GM18867 (cell line): Measurements from ENCODE around the gene RREB1.

Experiments used
- ATAC-seq: cut with Tn5 transposase; IDR thresholded peaks from one replicate; pipeline ENCODE4 v1.9.1; 2021; ENCODE audit warnings: mild to moderate bottlenecking, moderate library complexity; ENCODE audit not compliant: unreplicated experiment

Gene RREB1

DNA sequence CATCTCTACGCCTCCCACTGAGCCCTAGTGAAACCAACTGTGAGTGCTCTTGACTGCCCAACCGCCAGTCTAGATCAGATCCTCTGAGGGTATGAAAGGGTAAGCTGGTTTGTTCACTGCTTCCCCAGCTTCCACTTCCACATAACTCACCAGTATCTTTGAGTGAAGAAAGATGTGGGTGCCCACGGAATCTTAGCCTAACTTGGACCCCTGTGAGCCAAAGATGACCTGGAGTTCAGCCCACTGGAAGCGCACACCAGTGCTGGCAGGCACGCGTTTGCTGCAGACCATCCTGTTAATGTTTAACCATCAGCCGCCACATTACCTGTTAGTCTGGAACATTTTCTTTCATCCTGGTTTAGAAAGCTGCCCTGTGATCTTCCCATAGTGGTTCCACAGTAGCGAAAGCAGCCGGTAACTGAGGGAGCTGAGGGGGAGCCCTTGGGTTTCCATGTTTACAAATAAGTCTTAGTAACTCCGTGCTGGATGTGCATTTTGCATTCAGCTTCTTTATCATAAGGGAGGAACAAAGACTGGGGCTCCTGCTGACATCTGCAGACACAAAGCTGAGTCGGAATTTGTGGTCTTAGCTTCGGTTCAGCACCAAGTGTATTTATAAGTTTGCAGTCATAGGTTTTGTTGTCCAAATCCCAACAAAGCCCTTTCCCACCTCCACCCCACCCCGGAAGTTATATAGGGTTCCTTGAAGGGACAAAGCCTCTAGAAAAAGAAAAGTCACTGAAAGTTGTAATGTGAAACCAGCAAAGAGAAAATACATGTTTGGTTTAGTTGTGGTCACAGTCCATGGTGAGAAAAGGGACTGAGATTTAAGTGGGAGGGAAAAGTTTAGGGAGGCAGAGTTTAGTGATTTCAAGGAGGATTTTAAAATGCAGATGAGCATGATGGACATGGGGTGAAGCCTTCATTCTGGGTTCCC, 134.2 kb downstream of the RREB1 start:
- ATAC-seq = no peak

DNA sequence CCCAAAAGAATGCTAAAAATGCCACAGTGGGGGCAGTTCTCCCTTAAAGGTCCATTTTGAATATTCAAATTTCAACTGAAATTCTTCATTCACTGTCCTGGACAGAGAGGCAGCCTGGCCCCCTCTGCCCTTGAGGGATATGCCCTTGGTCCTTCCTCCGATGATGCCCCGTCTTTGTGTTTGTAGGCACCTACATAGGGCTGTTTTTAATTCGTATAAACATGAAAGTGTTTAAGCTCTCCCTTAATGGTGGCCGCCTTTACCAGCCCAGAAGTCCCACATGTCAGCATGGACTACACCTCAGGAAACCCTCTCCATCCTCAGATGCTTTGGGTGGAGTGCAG, 135.0 kb downstream of the RREB1 start:
- ATAC-seq = no peak

DNA sequence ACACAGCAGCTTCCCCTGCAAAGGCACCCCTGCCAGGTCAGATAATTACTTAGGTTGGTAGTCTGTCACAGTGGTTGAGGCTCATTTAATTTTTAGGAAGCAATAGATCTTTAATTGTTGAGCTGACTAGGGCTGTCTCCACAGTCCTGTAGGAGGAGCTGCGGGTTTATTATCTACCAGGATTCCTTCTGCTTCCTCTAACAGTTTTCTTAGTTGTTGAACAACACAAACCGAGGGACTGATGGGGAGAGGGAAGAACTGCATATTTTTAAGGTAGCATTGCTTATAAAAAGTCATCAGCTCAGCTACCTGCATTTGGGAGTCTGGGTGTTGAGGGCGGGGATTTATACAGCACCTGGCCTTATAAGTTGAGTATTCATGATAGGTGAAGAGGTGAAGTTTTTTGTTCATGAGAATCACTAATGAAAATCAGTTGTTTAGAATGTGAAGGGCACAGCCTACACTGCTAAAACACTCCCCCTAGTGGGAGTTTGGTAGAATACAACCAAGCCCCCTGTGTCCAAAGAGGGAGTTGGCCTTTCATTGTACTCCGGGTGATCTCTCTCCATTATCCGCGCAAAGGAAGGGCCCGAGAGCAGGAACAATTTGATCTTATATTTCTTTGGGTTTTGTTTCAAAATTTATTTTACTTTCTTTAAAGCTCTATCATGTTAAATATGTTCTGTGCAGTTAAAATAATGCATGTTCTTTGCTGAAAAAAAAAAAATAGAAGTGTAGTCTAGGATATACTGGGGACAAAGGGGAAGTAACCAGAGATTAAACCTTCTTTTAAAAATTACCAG, 135.6 kb downstream of the RREB1 start:
- peak; percentile 60 for ATAC-seq

DNA sequence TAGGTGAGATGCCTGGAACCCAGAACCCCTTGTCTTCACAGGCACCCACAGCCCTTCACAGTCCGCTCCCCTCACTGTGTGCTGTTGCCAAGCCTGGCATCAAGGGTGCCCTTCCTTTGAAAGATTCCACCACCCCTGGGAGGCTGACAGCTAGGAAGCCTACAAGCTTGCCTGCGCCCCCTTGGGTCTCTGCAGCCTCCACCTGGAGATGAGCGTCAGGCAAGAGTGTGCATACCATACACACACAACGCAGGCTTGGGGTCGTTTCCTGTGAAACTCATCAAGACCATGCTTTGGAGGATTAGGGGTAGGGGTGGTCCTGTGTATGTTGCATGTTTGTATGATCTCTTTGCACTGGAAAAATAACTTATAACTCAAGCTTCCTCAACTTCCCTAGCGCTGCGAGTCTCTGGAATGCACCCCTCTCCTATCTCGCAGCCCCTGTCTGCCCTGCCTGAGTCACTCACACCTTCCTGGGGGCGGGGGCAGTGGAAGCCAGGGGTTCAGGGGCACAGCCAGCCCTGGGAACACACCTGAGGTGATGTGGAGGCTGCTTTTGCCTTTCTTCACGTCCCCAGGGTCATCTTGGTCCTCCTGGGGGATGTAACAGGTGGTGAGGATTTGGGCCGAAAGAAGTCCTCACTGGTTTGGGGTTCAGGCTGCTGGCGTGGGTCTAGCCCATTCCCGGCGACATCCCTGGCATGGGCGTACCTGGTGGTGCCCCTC, 138.1 kb downstream of the RREB1 start:
- no peak for ATAC-seq

DNA sequence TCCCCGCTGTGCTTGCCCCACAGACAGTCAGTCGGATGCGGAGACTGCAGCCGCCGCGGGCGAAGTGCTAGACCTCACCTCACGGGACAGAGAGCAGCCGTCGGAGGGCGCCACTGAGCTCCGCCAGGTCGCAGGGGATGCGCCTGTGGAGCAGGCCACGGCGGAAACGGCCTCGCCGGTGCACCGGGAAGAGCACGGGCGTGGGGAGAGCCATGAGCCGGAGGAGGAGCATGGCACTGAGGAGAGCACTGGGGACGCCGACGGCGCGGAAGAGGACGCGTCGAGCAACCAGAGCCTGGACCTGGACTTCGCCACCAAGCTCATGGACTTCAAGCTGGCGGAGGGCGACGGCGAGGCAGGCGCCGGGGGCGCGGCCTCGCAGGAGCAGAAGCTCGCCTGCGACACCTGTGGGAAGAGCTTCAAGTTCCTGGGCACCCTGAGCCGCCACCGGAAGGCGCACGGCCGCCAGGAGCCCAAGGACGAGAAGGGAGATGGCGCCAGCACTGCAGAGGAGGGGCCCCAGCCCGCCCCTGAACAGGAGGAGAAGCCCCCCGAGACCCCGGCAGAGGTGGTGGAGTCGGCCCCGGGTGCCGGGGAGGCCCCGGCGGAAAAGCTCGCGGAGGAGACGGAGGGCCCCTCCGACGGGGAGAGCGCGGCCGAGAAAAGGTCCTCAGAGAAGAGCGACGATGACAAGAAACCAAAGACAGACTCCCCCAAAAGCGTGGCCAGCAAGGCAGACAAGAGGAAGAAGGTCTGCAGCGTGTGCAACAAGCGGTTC, 138.8 kb downstream of the RREB1 start:
- no peak for ATAC-seq

DNA sequence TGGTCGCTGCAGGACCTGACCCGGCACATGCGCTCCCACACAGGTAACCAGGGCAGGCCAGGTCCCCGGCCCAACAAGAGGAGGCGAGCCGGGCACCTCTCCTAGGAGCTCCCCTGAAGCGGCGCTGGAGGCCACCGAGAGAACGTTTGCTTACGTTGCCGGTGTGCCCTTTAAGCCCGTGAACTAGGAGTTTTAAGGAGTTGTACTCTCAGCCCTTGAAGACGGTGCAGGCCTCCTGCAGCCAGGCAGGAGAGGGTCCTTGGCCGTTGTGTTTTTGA, 139.4 kb downstream of the RREB1 start:
- no peak for ATAC-seq

DNA sequence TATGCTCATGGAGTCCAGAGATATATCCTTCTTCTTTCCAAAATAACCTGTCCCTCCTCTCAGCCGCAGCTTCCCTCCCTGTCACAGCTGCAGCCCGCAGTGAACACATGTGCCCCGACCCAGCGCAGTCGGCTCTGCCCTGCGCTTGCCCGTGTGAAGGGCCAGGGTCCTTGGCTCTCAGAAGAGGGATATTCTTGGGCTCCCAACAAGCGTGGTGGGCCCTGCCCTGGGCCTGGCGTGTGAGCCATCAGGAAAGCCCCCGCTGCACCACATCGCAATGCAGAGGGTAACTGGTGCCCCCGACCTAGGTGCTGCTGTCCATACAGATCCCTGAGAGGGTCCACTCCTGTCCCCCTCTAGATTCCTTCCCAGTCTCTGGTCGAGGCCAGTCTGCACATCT, 140.1 kb downstream of the RREB1 start:
- ATAC-seq = no peak

DNA sequence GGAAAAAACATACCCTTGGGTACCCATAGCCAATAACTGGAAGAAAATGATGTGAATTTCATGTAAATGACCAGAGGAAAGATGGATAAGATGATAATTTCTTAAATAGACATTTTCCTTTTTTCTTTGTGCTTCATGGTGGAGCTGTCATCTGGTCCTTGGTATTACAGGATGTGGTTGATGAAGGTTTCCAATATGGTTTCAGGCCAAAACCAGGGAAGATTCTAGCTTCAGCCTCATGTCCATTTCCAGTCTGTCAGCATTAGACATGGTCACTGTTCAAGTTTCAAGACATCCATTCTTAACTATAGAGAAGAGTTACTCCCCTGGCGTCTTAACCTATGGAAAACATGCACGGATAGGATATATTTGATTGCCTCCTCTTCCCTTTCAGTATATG, 141.6 kb downstream of the RREB1 start:
- ATAC-seq = no peak

DNA sequence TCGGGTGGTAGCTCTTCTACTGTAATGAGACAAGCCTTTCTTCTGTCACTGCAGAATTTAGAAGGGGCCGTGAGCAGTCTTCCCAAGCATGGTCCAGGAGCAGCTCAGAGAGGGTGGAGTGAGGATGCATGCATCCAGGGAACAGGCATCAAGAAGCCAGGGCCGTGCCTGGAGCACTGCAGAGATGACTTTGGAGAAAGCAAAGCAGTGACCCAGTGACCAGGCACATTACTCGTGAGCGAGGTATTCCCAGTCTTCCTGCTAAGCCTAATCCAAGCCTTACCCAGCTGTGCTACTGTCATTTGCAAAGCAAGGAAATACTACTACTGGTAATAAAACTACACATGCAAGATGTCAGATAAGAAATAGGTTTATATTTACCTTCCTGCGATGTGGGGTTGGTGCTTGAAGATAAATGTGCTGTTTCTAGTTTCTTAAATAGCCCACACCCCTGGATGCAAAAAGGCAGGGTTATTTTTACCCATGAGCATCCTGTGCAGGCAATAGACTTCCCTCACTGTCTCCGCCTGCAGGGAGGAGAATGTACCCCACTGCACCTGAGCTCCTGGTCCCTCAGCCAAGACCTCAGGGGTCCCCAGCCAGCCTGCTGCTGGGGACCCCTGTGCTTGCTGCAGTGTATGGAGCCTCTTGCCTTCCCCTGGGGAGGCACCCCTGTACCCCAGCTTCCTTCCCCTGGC, 142.3 kb downstream of the RREB1 start:
- no peak for ATAC-seq

DNA sequence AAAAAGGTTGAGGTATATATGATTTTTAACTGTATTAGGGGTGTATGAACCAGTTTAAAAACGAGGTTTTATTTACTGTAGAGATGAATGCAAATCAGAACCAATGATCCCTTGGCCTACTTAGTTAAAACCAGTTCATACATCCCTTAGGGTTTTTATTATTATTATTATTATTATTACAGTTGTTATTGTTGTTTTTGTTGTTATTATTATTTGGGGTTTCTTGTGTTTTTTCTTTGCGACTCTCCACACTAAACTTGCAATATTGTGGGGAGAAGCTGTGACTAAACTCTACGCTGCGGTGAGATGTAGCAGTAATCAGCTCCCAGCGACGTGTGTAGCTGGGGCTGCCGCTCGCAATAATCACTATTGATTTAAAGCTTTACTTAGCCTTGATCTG, 143.1 kb downstream of the RREB1 start:
- no peak for ATAC-seq

DNA sequence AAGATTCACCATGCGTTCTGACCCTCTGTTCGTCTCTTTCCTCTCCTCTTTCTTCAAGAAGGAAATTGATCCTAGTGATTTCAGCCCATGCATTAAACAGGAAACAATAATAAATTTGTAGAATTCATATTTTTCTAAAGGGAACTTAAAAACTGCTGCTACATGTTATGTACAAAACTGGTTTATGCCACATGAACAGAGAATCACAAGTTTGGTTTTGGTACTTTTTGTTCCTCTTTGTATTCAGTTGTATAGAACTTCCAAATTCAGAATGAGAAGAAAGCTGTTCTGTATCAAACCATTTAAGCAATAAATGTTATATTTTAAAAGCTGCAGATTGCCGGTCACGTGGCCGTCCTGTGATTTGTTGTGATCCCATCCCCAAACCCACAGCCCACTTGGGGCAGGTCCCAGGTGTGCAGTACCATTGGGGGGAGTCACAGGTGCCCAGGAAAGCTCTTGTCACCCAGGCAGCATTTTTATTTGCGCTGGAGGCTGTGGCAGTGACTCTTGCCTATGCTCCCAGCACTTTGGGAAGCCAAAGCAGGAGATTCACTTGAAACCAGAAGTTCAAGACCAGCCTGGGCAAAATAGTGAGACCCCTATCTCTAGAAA, 144.0 kb downstream of the RREB1 start:
- ATAC-seq = no peak

DNA sequence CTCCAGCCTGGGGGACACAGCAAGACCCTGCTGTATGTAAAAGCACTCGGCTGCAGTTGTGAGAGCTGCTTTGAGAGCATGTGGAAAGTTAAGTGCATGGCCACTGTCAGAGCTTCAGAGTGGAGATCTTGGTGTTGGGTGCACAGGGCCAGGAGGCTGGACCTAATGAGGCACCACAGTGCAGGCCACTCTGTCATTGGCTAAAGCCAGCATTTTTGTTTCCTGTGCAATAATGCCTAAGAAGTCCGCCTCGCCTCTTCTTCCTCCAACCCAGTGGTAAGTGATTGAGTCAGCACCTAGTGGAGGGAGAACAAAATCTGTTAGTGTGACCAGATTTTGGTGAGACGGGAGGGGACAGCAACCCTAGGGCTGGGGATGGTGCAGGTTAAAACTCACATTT, 144.6 kb downstream of the RREB1 start:
- no peak for ATAC-seq

DNA sequence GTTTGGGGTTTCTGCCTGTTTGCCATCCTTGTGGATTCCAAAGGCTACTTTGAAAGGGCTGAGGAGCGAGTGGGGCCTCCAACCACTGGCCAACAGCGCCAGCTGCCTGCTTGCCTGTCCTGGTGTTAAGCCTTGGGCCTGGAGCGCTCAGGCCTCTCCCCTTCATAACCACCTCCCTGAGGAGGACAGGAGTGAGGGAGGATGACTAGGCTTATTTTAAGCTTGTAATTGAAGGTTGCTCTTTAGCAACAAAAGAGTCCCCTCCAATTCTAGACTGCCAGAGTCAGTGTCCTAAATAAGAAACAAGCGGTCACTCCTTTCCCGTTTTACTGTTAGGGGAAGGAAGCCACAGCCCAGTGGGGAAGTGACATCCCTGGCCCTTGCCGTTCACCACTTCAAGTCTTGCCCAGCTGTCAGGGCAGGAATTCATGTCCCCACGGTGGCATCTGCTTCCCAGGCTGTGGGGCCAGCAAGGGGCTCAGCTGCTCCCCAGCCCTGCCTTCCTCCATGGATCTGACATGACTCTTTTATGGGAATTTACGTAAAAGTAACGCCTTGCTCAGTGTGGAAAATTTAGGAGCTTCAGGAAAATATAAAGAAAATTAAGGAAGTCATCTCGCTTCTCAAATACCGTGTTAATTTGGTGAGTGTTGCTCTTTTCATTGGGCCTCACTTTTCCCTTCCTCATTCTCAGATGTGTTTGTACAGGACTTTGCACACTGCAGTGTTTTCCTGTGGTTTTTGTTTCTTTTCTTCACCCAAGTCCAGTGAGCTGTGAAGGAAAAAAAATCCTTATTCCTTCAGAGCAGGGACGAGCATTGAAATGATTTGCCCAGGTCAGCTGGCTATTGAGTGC, 147.4 kb downstream of the RREB1 start:
- no peak for ATAC-seq

DNA sequence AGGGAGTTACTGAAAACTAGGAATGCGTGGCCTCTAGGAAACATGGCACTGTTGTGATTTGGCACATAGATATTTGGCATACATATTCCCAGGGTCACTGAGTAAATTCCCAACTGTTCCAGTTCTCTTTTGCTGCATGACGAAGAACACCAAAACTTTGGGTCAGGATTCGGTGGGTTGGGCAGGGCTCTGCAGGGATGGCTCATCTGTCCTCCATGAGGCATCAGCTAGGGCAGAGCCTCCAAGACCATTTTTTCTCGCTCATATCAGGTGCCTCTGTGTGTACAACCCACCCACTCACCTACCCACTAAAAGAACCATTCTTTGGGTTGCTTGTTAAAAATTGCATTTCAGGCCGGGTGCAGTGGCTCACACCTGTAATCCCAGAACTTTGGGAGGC, 148.2 kb downstream of the RREB1 start:
- ATAC-seq = no peak

DNA sequence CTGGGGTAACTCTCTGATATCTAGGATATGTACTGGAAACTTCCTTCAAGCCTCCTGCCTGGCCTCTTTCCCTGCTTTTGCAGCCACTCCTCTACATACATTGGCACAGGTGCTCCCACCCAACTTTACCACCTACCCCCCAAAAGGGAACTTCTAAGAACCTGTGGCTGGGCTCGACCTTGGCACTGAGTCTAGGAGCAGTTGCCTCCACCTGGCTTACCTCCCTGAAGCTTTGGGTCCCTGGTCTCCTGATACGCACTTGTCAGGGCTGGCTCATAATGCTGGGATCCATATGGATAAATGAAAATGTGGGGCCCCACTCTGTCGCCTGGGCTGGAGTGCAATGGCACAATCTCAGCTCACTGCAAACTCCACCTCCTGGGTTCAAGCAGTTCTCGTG, 149.0 kb downstream of the RREB1 start:
- ATAC-seq = no peak

DNA sequence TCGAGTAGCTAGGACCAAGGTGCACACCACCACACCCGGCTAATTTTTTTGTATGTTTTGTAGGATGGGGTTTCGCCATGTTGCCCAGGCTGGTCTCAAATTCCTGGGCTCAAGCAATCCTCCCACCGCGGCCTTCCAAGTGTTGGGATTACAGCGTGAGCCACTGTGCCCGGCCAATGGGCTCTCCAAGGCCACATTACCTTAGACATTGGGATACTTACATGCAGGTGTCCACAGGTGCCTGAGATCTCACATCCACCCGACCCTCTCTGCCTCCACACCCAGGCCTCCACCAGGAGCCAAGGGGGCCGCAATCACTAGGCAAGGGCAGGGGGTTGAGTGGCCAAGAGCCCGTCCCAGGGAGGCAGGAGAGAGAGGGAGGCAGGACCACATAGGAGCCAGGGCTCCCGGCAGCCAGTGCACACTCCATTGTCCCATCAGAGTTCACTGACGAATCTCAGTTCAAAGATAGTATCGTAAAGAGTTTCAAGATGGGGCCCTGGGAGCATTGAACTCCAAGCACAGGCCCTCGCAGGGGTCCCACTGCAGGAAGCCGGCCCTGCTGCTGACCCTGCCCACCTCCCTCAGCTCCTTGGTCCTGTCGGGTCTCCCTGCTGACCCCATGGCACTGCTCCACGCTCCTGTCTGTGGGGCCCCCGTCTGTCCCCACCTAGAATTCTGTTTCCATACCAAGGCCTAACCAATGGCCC, 149.9 kb downstream of the RREB1 start:
- ATAC-seq = no peak

DNA sequence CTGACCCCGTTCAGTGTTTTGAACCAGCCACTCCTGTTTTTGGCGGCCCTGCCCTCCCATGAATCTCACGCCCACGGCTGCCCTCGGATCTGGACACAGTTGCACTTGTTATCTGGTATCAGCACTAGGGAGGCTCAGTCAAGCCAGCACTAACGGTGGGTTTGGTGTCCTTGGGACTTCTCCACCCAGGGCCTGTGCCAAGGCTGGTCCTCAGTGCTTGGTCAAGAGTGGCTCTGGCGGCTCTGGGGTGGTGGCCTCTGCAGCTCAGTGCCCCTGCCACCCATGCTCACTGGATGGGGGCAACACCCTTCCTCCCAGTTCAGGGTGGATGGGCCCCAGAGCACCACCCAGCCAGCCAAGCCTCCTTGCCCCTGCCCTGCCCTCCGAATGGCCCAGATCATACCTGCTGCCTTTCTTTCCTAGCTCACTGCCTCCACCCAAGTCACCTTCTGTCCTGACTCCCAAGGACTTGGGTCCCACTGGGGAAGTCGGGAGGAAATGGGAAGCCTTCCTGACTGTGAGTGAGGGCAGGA, 150.5 kb downstream of the RREB1 start:
- ATAC-seq = no peak
